Measurements from ENCODE around the gene TMEM54. TPM values are rescaled to one million over a fixed set of nuclear protein-coding genes. Genes with fewer than 3 reads are reported as not detected.

The TMEM54 gene
- total RNA-seq, 1 donor from 2014 or later: 0.44 TPM

GRCh38 chr1:32888677-32889420, 12.3 kb downstream of the TMEM54 start:
- Mint-ChIP-seq H3K27me3 (peaks cover 78% of the 10 kb centered on the region), H3K27ac (no peak overlapping the region), H3K4me3 (no peak overlapping the region), H3K4me1 (peaks cover 25% of the 10 kb centered on the region), H3K9me3 (no peaks in the 10 kb centered on the region), H3K36me3 (ENCODE audit: low read depth) (no peaks in the 10 kb centered on the region)
- intact Hi-C loops (cut with micrococcal nuclease): no loop called here
- DNase-seq (no peak), ATAC-seq (ENCODE audit: low read depth) (no peak)
- CTCF ChIA-PET: no interaction called here
- no peak for TF ChIP-seq CTCF (IDR thresholded peaks at IDR 0.05)
- POLR2A ChIA-PET: no interaction called here

GRCh38 chr1:32888134-32888533, 13.1 kb downstream of the TMEM54 start:
- Mint-ChIP-seq H3K27ac (no peak overlapping the region), H3K27me3 (peaks cover 80% of the 10 kb centered on the region), H3K4me3 (no peak overlapping the region), H3K9me3 (no peaks in the 10 kb centered on the region), H3K36me3 (ENCODE audit: low read depth) (no peaks in the 10 kb centered on the region), H3K4me1 (peaks cover 20% of the 10 kb centered on the region)
- ChIA-PET CTCF (no interaction called here), POLR2A (no interaction called here)
- no peak for TF ChIP-seq CTCF (IDR thresholded peaks at IDR 0.05)
- intact Hi-C loops (cut with micrococcal nuclease): no loop called here
- DNase-seq (no peak), ATAC-seq (ENCODE audit: low read depth) (no peak)

- H3K9me3 Mint-ChIP-seq: no peaks in the 10 kb centered on the region
- intact Hi-C loops (cut with micrococcal nuclease): no loop called here
- no peaks in the 10 kb centered on the region for H3K36me3 Mint-ChIP-seq (ENCODE audit: low read depth)
Measured at GRCh38 chr1:32887623-32888022, 13.6 kb downstream of the TMEM54 start.

GRCh38 chr1:32886828-32887414, 14.3 kb downstream of the TMEM54 start:
- Mint-ChIP-seq H3K4me1 (peaks cover 10% of the 10 kb centered on the region), H3K4me3 (no peak overlapping the region), H3K27ac (no peak overlapping the region), H3K9me3 (no peaks in the 10 kb centered on the region), H3K36me3 (ENCODE audit: low read depth) (no peaks in the 10 kb centered on the region), H3K27me3 (peaks cover 70% of the 10 kb centered on the region)
- intact Hi-C loops (cut with micrococcal nuclease): no loop called here
- no peak for TF ChIP-seq CTCF (IDR thresholded peaks at IDR 0.05)
- DNase-seq: no peak
- CTCF ChIA-PET: no interaction called here
- POLR2A ChIA-PET: no interaction called here
- ATAC-seq (ENCODE audit: low read depth): no peak

More at GRCh38 chr1:32887623-32888022, 13.6 kb downstream of the TMEM54 start:
- Mint-ChIP-seq H3K27ac (no peak overlapping the region), H3K4me1 (peaks cover 17% of the 10 kb centered on the region), H3K27me3 (peaks cover 77% of the 10 kb centered on the region), H3K4me3 (no peak overlapping the region)
- no peak for TF ChIP-seq CTCF (IDR thresholded peaks at IDR 0.05)
- no peak for ATAC-seq (ENCODE audit: low read depth)
- DNase-seq: no peak
- ChIA-PET CTCF (no interaction called here), POLR2A (no interaction called here)

- peak; percentile 62 for ATAC-seq (ENCODE audit: low read depth)
- peaks cover 8% of the 10 kb centered on the region for H3K4me1 Mint-ChIP-seq
Measured at GRCh38 chr1:32886004-32886827, 15.0 kb downstream of the TMEM54 start, which contains the start of gene HPCA. HPCA (plus strand) TSS chr1:32886491; CDS start chr1:32888899, 2,408 bp downstream.

More at GRCh38 chr1:32886004-32886827, 15.0 kb downstream of the TMEM54 start, which contains the start of gene HPCA:
- no peak within 1 kb of the TSS for H3K27ac Mint-ChIP-seq
- DNase-seq: no peak
- no peaks in the 10 kb centered on the region for H3K9me3 Mint-ChIP-seq
- CTCF ChIA-PET: interaction anchor here (0.7 kb wide), 1 partner anchor 11 kb away, joined by 3 read pairs; no protein-coding TSS in a partner anchor
- POLR2A ChIA-PET: no interaction called here
- no peak within 1 kb of the TSS for H3K4me3 Mint-ChIP-seq
- no peaks in the 10 kb centered on the region for H3K36me3 Mint-ChIP-seq (ENCODE audit: low read depth)
- peaks cover 63% of the 10 kb centered on the region for H3K27me3 Mint-ChIP-seq
- TF ChIP-seq CTCF (IDR thresholded peaks at IDR 0.05): no peak
- intact Hi-C loops (cut with micrococcal nuclease): no loop called here

All from activated B cell treated with CpG ODN at 0.5 μM for 24 hours (primary cell).